ENCODE measurements around the gene LDLRAD4.

The LDLRAD4 gene

GRCh38 chr18:13627639-13628038, 409.1 kb downstream of the LDLRAD4 start:
- DNase-seq: no peak

GRCh38 chr18:13628211-13628610, 409.7 kb downstream of the LDLRAD4 start:
- no peak for DNase-seq

- peak; percentile 58 to 77 for DNase-seq
These were observed 411.5 kb downstream of the LDLRAD4 start for GRCh38 chr18:13629841-13630715.

- no peak for DNase-seq
These were observed 412.2 kb downstream of the LDLRAD4 start for GRCh38 chr18:13630716-13631268.

- no peak for DNase-seq
These were observed 415.1 kb downstream of the LDLRAD4 start for GRCh38 chr18:13633700-13634099.

GRCh38 chr18:13635046-13635445, 416.5 kb downstream of the LDLRAD4 start:
- DNase-seq: no peak

- no peak for DNase-seq
These were observed 420.4 kb downstream of the LDLRAD4 start for GRCh38 chr18:13638719-13639595.

GRCh38 chr18:13640266-13640860, 421.8 kb downstream of the LDLRAD4 start:
- DNase-seq: no peak

GRCh38 chr18:13641551-13642439, 423.2 kb downstream of the LDLRAD4 start:
- DNase-seq: no peak

GRCh38 chr18:13642440-13642827, 423.9 kb downstream of the LDLRAD4 start:
- DNase-seq: no peak

GRCh38 chr18:13643261-13643751, 424.7 kb downstream of the LDLRAD4 start:
- no peak for DNase-seq

- no peak for DNase-seq
These were observed 426.5 kb downstream of the LDLRAD4 start for GRCh38 chr18:13645093-13645492.

GRCh38 chr18:13646633-13647032, 428.1 kb downstream of the LDLRAD4 start:
- no peak for DNase-seq

- no peak for DNase-seq
These were observed 429.2 kb downstream of the LDLRAD4 start for GRCh38 chr18:13647761-13648160.

GRCh38 chr18:13649397-13650390, 431.1 kb downstream of the LDLRAD4 start:
- DNase-seq: no peak

GRCh38 chr18:13653746-13654433, 435.3 kb downstream of the LDLRAD4 start:
- no peak for DNase-seq

GRCh38 chr18:13657974-13658373, 439.4 kb downstream of the LDLRAD4 start:
- no peak for DNase-seq

GRCh38 chr18:13658436-13659204, 440.1 kb downstream of the LDLRAD4 start:
- no peak for DNase-seq

- DNase-seq: no peak
These were observed 441.9 kb downstream of the LDLRAD4 start for GRCh38 chr18:13660510-13660909.
